ENCODE results near the gene CHRND. TPM values are rescaled to one million over a fixed set of nuclear protein-coding genes. Genes with fewer than 3 reads are reported as not detected.

The CHRND gene
- total and polyA plus RNA-seq, 2 of the 13 experiments (the other 11 are each of a cell fraction or from before 2014, with no cell fraction given): 0.18 TPM; not detected in 1

- TF ChIP-seq ZBTB34 (CRISPR knock-in tag; IDR thresholded peaks at IDR 0.05): peak; percentile 29
- peak; percentile 97; the same call in 1 of the 2 replicates for TF ChIP-seq FLYWCH1 (CRISPR knock-in tag; IDR thresholded peaks at IDR 0.05)
- TF ChIP-seq SCMH1 (CRISPR knock-in tag; IDR thresholded peaks at IDR 0.05; ENCODE audit: borderline replicate concordance): no peak
- peak; percentile 98 for TF ChIP-seq MEIS2 (CRISPR knock-in tag; IDR thresholded peaks at IDR 0.05)
- peak; percentile 86 for TF ChIP-seq AGO1 (IDR thresholded peaks at IDR 0.05; ENCODE audit: low read depth, low read length, poor library complexity, severe bottlenecking)
- peak; percentile 98 for TF ChIP-seq MAX (IDR thresholded peaks at IDR 0.05)
- TF ChIP-seq RFX3 (CRISPR knock-in tag; IDR thresholded peaks at IDR 0.05): no peak
- TF ChIP-seq ZNF343 (CRISPR knock-in tag; IDR thresholded peaks at IDR 0.05): peak; percentile 99
- TF ChIP-seq FOXP1 (IDR thresholded peaks at IDR 0.05): no peak
- TF ChIP-seq FOXP1 (CRISPR knock-in tag; IDR thresholded peaks at IDR 0.05): peak; percentile 52
- TF ChIP-seq ZBTB43 (CRISPR knock-in tag; conservative IDR thresholded peaks at IDR 0.05): peak; percentile 98
- TF ChIP-seq ETV5 (CRISPR knock-in tag; IDR thresholded peaks at IDR 0.05; ENCODE audit: borderline replicate concordance): peak; percentile 96
- TF ChIP-seq GZF1 (CRISPR knock-in tag; IDR thresholded peaks at IDR 0.05): peak; percentile 94; the same call in 1 of the 2 replicates
- TF ChIP-seq ARNTL (CRISPR knock-in tag; IDR thresholded peaks at IDR 0.05): peak; percentile 85
- peak; percentile 91 for TF ChIP-seq ZNF572 (CRISPR knock-in tag; IDR thresholded peaks at IDR 0.05)
- peak; percentile 99 for TF ChIP-seq KAT7 (CRISPR knock-in tag; IDR thresholded peaks at IDR 0.05; ENCODE audit: borderline replicate concordance)
- TF ChIP-seq STAT5B (CRISPR knock-in tag; IDR thresholded peaks at IDR 0.05): 0 out of 2 replicates have a peak, but pooled peaks have one; percentile 26
- peak; percentile 99 for TF ChIP-seq KDM5B (CRISPR knock-in tag; IDR thresholded peaks at IDR 0.05; ENCODE audit: borderline replicate concordance)
- peak; percentile 96; the same call in 1 of the 2 replicates for TF ChIP-seq SMAD1 (CRISPR knock-in tag; IDR thresholded peaks at IDR 0.05; ENCODE audit: borderline replicate concordance, low read depth)
- TF ChIP-seq RXRA (CRISPR knock-in tag; IDR thresholded peaks at IDR 0.05): peak; percentile 94
- TF ChIP-seq NFIB (CRISPR knock-in tag; IDR thresholded peaks at IDR 0.05; ENCODE audit: borderline replicate concordance): no peak; the same call in 1 of the 2 replicates
- TF ChIP-seq GMEB1 (CRISPR knock-in tag; IDR thresholded peaks at IDR 0.05; ENCODE audit: borderline replicate concordance): peak; percentile 97
- peak; percentile 99 for TF ChIP-seq ZMYM4 (CRISPR knock-in tag; IDR thresholded peaks at IDR 0.05)
- peak; percentile 86 for TF ChIP-seq EEA1 (CRISPR knock-in tag; IDR thresholded peaks at IDR 0.05; ENCODE audit: borderline replicate concordance)
- peak; percentile 97 for TF ChIP-seq ZNF256 (CRISPR knock-in tag; conservative IDR thresholded peaks at IDR 0.05)
- TF ChIP-seq MTA3 (CRISPR knock-in tag; IDR thresholded peaks at IDR 0.05): no peak
- peak; percentile 88 for TF ChIP-seq HNRNPK (IDR thresholded peaks at IDR 0.05; ENCODE audit: low read depth, low read length, poor library complexity, severe bottlenecking)
These were observed 24.6 kb downstream of the CHRND start, which contains the start of the genes EIF4E2 and TIGD1 (continued) for GRCh38 chr2:232550354-232551249.
